Parathyroid adenoma (tissue), 2 donors: ENCODE measurements around the gene TTR.

ENCODE experiments used
- H2AFZ ChIP-seq: fragments of 300-600 bp; sonication (generic); one replicate; pipeline ENCODE4 v1.7.0; 2017; ENCODE audit warnings: antibody characterized with exemption, mild to moderate bottlenecking
- H3K27ac ChIP-seq: fragments of 300-600 bp; sonication (generic); one replicate; pipeline ENCODE4 v1.7.0; 2017
- H3K27me3 ChIP-seq: fragments of 300-600 bp; sonication (generic); one replicate; pipeline ENCODE4 v1.7.0; 2017; ENCODE audit warnings: low read length; ENCODE audit not compliant: control insufficient read depth, insufficient read depth
- H3K36me3 ChIP-seq: fragments of 300-600 bp; sonication (generic); one replicate; pipeline ENCODE4 v1.7.0; 2017; ENCODE audit warnings: low read length; ENCODE audit not compliant: control insufficient read depth, insufficient read depth
- H3K4me1 ChIP-seq: fragments of 300-600 bp; sonication (generic); one replicate; pipeline ENCODE4 v1.7.0; 2017; ENCODE audit warnings: control low read depth
- H3K4me2 ChIP-seq: fragments of 300-600 bp; sonication (generic); one replicate; pipeline ENCODE4 v1.7.0; 2017; ENCODE audit warnings: low read length
- H3K4me3 ChIP-seq: fragments of 300-600 bp; sonication (generic); one replicate; pipeline ENCODE4 v1.7.0; 2017; ENCODE audit warnings: low read depth, low read length
- H3K79me2 ChIP-seq: fragments of 300-600 bp; sonication (generic); one replicate; pipeline ENCODE4 v1.7.0; 2017; ENCODE audit warnings: control low read depth
- H3K9ac ChIP-seq: fragments of 300-600 bp; sonication (generic); one replicate; pipeline ENCODE4 v1.7.0; 2017; ENCODE audit warnings: mild to moderate bottlenecking
- H3K9me3 ChIP-seq: fragments of 300-600 bp; sonication (generic); one replicate; pipeline ENCODE4 v1.7.0; 2017; ENCODE audit warnings: low read length; ENCODE audit not compliant: control insufficient read depth
- TF ChIP-seq, protein P1 (sequence below): fragments of 300-600 bp; sonication (generic); IDR thresholded peaks from one replicate; pipeline ENCODE4 v1.7.0; 2017; ENCODE audit warnings: antibody characterized with exemption, mild to moderate bottlenecking
- donor health status: primary hyperparathyroidism.

Gene TTR

DNA sequence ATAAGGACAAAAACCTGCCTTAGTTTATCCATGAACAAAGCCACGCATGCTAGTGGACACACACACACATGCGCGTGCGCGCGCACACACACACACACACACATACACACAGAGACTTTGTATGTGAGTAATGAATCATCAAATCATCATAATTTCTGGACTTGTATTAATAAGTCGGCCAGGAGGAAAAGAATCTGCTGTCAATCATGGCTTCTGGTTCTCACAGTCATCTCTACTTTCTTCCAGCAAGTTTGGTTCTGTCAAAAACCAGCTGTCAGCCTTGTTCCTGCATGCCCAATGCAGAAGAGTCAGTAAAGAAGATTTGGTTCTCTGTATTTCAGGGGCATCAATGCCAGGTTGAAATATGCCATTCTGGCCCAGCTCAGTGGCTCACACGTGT is 1.1 kb upstream of the TTR start:
- no peaks in the 10 kb centered on the region for H3K9me3 ChIP-seq
- H3K4me3 ChIP-seq, result no peak overlapping the region
- no peaks in the 10 kb centered on the region for H3K79me2 ChIP-seq
- TF ChIP-seq, protein P1, sequence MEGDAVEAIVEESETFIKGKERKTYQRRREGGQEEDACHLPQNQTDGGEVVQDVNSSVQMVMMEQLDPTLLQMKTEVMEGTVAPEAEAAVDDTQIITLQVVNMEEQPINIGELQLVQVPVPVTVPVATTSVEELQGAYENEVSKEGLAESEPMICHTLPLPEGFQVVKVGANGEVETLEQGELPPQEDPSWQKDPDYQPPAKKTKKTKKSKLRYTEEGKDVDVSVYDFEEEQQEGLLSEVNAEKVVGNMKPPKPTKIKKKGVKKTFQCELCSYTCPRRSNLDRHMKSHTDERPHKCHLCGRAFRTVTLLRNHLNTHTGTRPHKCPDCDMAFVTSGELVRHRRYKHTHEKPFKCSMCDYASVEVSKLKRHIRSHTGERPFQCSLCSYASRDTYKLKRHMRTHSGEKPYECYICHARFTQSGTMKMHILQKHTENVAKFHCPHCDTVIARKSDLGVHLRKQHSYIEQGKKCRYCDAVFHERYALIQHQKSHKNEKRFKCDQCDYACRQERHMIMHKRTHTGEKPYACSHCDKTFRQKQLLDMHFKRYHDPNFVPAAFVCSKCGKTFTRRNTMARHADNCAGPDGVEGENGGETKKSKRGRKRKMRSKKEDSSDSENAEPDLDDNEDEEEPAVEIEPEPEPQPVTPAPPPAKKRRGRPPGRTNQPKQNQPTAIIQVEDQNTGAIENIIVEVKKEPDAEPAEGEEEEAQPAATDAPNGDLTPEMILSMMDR, result no peak
- H3K9ac ChIP-seq, result no peak overlapping the region
- no peak overlapping the region for H2AFZ ChIP-seq
- peaks cover 9% of the 10 kb centered on the region for H3K4me1 ChIP-seq
- H3K4me2 ChIP-seq, result no peak overlapping the region
- no peaks in the 10 kb centered on the region for H3K36me3 ChIP-seq
- H3K27ac ChIP-seq, result no peak overlapping the region
- H3K27me3 ChIP-seq, result no peaks in the 10 kb centered on the region

DNA sequence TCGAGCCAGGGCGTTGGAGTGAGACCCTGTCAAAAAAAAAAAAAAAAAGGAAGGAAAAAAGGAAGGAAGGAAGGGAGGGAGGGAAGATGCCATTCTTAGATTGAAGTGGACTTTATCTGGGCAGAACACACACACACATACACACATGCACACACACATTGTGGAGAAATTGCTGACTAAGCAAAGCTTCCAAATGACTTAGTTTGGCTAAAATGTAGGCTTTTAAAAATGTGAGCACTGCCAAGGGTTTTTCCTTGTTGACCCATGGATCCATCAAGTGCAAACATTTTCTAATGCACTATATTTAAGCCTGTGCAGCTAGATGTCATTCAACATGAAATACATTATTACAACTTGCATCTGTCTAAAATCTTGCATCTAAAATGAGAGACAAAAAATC is 564 bp upstream of the TTR start:
- H3K36me3 ChIP-seq, result no peaks in the 10 kb centered on the region
- peaks cover 9% of the 10 kb centered on the region for H3K4me1 ChIP-seq
- H3K79me2 ChIP-seq, result no peaks in the 10 kb centered on the region
- peak overlapping the region; percentile 6 for H3K27ac ChIP-seq
- H3K9ac ChIP-seq, result no peak overlapping the region
- H3K9me3 ChIP-seq, result no peaks in the 10 kb centered on the region
- no peak overlapping the region for H2AFZ ChIP-seq
- H3K4me3 ChIP-seq, result no peak overlapping the region
- no peak overlapping the region for H3K4me2 ChIP-seq
- TF ChIP-seq, protein P1, result no peak
- H3K27me3 ChIP-seq, result no peaks in the 10 kb centered on the region

DNA sequence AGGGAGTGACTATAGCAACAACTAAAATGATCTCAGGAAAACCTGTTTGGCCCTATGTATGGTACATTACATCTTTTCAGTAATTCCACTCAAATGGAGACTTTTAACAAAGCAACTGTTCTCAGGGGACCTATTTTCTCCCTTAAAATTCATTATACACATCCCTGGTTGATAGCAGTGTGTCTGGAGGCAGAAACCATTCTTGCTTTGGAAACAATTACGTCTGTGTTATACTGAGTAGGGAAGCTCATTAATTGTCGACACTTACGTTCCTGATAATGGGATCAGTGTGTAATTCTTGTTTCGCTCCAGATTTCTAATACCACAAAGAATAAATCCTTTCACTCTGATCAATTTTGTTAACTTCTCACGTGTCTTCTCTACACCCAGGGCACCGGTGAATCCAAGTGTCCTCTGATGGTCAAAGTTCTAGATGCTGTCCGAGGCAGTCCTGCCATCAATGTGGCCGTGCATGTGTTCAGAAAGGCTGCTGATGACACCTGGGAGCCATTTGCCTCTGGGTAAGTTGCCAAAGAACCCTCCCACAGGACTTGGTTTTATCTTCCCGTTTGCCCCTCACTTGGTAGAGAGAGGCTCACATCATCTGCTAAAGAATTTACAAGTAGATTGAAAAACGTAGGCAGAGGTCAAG is 955 bp downstream of the TTR start:
- Histone ChIP-seq H3K27ac (no peak overlapping the region), H3K4me1 (peaks cover 9% of the 10 kb centered on the region), H3K27me3 (no peaks in the 10 kb centered on the region), H3K79me2 (no peaks in the 10 kb centered on the region), H3K9ac (no peak overlapping the region), H3K36me3 (no peaks in the 10 kb centered on the region), H3K9me3 (no peaks in the 10 kb centered on the region), H3K4me3 (no peak overlapping the region), H2AFZ (no peak overlapping the region), H3K4me2 (no peak overlapping the region)
- TF ChIP-seq, protein P1, result no peak

DNA sequence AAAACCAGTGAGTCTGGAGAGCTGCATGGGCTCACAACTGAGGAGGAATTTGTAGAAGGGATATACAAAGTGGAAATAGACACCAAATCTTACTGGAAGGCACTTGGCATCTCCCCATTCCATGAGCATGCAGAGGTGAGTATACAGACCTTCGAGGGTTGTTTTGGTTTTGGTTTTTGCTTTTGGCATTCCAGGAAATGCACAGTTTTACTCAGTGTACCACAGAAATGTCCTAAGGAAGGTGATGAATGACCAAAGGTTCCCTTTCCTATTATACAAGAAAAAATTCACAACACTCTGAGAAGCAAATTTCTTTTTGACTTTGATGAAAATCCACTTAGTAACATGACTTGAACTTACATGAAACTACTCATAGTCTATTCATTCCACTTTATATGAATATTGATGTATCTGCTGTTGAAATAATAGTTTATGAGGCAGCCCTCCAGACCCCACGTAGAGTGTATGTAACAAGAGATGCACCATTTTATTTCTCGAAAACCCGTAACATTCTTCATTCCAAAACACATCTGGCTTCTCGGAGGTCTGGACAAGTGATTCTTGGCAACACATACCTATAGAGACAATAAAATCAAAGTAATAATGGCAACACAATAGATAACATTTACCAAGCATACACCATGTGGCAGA is 3.6 kb downstream of the TTR start:
- Histone ChIP-seq H2AFZ (no peak overlapping the region), H3K9ac (no peak overlapping the region), H3K4me2 (no peak overlapping the region), H3K27me3 (no peaks in the 10 kb centered on the region), H3K36me3 (no peaks in the 10 kb centered on the region), H3K4me1 (peaks cover 9% of the 10 kb centered on the region), H3K4me3 (no peak overlapping the region), H3K9me3 (no peaks in the 10 kb centered on the region), H3K79me2 (no peaks in the 10 kb centered on the region), H3K27ac (no peak overlapping the region)
- TF ChIP-seq, protein P1, result no peak
